Measurements from ENCODE around the gene MED12L. TPM values are rescaled to one million over a fixed set of nuclear protein-coding genes. Genes with fewer than 3 reads are reported as not detected.

The MED12L gene
- total RNA-seq, 1 donor: 2.2 TPM

DNA sequence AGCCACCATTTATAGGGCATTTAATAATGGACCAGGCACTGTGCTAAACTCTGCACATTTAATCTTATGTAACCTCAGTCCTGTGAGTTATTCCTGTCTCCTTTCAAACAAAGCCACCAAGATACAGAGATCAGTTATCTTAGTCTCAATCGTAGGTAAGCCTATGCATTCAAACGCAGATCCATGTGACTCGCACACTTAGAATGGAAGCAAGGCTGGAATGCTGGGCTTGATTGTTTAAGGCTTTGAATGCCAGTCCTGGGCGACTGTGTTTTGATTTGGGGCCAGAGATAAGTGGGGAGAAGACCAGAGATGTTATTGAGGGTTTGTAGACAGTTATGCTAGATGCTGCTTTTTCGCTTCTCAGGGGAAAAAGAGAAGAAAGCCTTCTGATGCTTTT is 22.2 kb downstream of the MED12L start:
- Histone ChIP-seq H3K27me3 (ENCODE audit: insufficient read depth, low read length) (peaks cover 15% of the 10 kb centered on the region), H3K4me2 (ENCODE audit: insufficient read depth, low read length) (no peak overlapping the region), H3K4me3 (ENCODE audit: insufficient read depth, low read length) (no peak overlapping the region), H3K27ac (ENCODE audit: low read depth, low read length) (no peak overlapping the region), H4K20me1 (ENCODE audit: insufficient read depth, low read length) (no peaks in the 10 kb centered on the region), H3K9me3 (ENCODE audit: low read depth, low read length) (no peaks in the 10 kb centered on the region), H3K4me1 (ENCODE audit: insufficient read depth, low read length) (no peaks in the 10 kb centered on the region), H2AFZ (ENCODE audit: low read length) (no peak overlapping the region), H3K79me2 (ENCODE audit: insufficient read depth, low read length) (no peaks in the 10 kb centered on the region), H3K36me3 (ENCODE audit: insufficient read depth, low read length) (no peaks in the 10 kb centered on the region)
- DNase-seq (ENCODE audit: insufficient read length, low spot score, missing footprints): no peak
- no peak for TF ChIP-seq CTCF (IDR thresholded peaks at IDR 0.05; ENCODE audit: extremely low read depth, low read depth, low read length)

- no peak overlapping the region for H2AFZ ChIP-seq (ENCODE audit: low read length)
- peaks cover 10% of the 10 kb centered on the region for H3K27me3 ChIP-seq (ENCODE audit: insufficient read depth, low read length)
- H3K36me3 ChIP-seq (ENCODE audit: insufficient read depth, low read length): no peaks in the 10 kb centered on the region
- H3K9me3 ChIP-seq (ENCODE audit: low read depth, low read length): no peaks in the 10 kb centered on the region
- H3K4me1 ChIP-seq (ENCODE audit: insufficient read depth, low read length): no peaks in the 10 kb centered on the region
- H3K4me2 ChIP-seq (ENCODE audit: insufficient read depth, low read length): no peak overlapping the region
- no peak for DNase-seq (ENCODE audit: insufficient read length, low spot score, missing footprints)
- H4K20me1 ChIP-seq (ENCODE audit: insufficient read depth, low read length): no peaks in the 10 kb centered on the region
- H3K4me3 ChIP-seq (ENCODE audit: insufficient read depth, low read length): no peak overlapping the region
- no peak overlapping the region for H3K27ac ChIP-seq (ENCODE audit: low read depth, low read length)
- TF ChIP-seq CTCF (IDR thresholded peaks at IDR 0.05; ENCODE audit: extremely low read depth, low read depth, low read length): no peak
- no peaks in the 10 kb centered on the region for H3K79me2 ChIP-seq (ENCODE audit: insufficient read depth, low read length)
These were observed 23.9 kb downstream of the MED12L start for GRCh38 chr3:151109286-151109800.

- TF ChIP-seq CTCF (IDR thresholded peaks at IDR 0.05; ENCODE audit: extremely low read depth, low read depth, low read length): no peak
- Histone ChIP-seq H3K4me2 (ENCODE audit: insufficient read depth, low read length) (no peak overlapping the region), H3K4me3 (ENCODE audit: insufficient read depth, low read length) (no peak overlapping the region), H4K20me1 (ENCODE audit: insufficient read depth, low read length) (no peaks in the 10 kb centered on the region), H2AFZ (ENCODE audit: low read length) (no peak overlapping the region), H3K79me2 (ENCODE audit: insufficient read depth, low read length) (no peaks in the 10 kb centered on the region), H3K27ac (ENCODE audit: low read depth, low read length) (no peak overlapping the region), H3K9me3 (ENCODE audit: low read depth, low read length) (no peaks in the 10 kb centered on the region), H3K36me3 (ENCODE audit: insufficient read depth, low read length) (no peaks in the 10 kb centered on the region), H3K4me1 (ENCODE audit: insufficient read depth, low read length) (no peaks in the 10 kb centered on the region), H3K27me3 (ENCODE audit: insufficient read depth, low read length) (peaks cover 5% of the 10 kb centered on the region)
- peak; percentile 17 for DNase-seq (ENCODE audit: insufficient read length, low spot score, missing footprints)
These were observed 27.3 kb downstream of the MED12L start for GRCh38 chr3:151112731-151113130.

- Histone ChIP-seq H3K36me3 (ENCODE audit: insufficient read depth, low read length) (no peaks in the 10 kb centered on the region), H2AFZ (ENCODE audit: low read length) (no peak overlapping the region), H3K27ac (ENCODE audit: low read depth, low read length) (no peak overlapping the region), H3K27me3 (ENCODE audit: insufficient read depth, low read length) (peaks cover 5% of the 10 kb centered on the region), H3K79me2 (ENCODE audit: insufficient read depth, low read length) (no peaks in the 10 kb centered on the region), H3K9me3 (ENCODE audit: low read depth, low read length) (no peaks in the 10 kb centered on the region), H3K4me2 (ENCODE audit: insufficient read depth, low read length) (no peak overlapping the region), H3K4me3 (ENCODE audit: insufficient read depth, low read length) (no peak overlapping the region), H4K20me1 (ENCODE audit: insufficient read depth, low read length) (no peaks in the 10 kb centered on the region), H3K4me1 (ENCODE audit: insufficient read depth, low read length) (no peaks in the 10 kb centered on the region)
- TF ChIP-seq CTCF (IDR thresholded peaks at IDR 0.05; ENCODE audit: extremely low read depth, low read depth, low read length): no peak
- DNase-seq (ENCODE audit: insufficient read length, low spot score, missing footprints): no peak
These were observed 27.9 kb downstream of the MED12L start for GRCh38 chr3:151113343-151113742.
